DMS53 treated with DMSO at 0.1 percent for 48 hours (cell line): Measurements from ENCODE around the gene CDH13.

ENCODE experiments used
- DNase-seq: peaks from one replicate; lab custom pipeline; 2025; ENCODE audit not compliant: unreplicated experiment; lab: John Stamatoyannopoulos, UW

The CDH13 gene

DNA sequence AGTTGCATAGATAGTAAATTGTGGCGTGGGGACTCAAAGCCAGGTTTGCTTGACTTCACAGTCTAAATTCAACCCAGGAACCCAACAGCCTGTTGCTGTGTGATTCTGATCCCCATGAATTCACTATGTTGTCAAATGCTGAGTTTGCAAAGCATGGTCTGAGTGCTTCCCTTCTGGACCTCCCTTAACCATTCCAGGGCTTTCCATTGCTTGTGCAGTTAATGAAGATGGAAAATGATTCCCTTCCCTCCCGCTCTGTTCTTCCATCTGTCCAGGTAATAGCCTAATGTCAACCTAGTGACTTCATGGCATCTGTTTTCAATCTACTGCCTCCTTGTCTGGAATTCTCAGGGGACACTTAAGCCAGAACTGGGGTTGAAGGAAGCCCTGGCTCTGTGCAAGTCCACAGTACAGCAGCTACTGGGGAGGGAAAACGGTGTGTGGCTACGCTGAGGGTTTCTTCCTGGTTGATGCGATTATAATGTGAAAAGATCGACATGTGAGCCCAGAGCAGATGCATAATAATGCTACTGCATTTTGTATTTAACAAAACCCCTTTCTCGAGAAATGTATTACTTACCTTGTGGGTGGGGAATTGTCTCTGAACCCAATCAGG is 206.7 kb downstream of the CDH13 start:
- no peak for DNase-seq

GRCh38 chr16:82834151-82834815 is 207.5 kb downstream of the CDH13 start:
- no peak for DNase-seq

GRCh38 chr16:82835487-82836155 is 208.9 kb downstream of the CDH13 start:
- no peak for DNase-seq

DNA sequence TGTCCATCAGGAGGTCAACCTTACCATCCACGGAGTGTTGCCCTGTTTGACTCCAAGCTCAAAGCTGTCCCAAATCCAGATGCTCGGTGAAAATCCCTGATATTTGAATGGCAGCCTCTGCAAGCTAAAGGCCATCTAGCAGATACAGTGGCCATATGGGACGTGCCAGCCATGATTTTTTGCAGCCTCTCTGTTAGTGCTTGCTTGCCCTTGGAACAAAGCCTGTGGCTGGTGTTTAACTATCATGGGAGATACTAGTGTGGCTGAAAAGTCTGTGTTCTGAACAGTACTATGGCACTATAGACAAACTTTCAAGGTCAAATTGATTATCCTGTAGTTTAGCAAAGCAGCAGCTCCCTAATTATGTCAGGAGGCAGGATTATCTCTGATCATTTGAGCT is 214.3 kb downstream of the CDH13 start:
- no peak for DNase-seq

DNA sequence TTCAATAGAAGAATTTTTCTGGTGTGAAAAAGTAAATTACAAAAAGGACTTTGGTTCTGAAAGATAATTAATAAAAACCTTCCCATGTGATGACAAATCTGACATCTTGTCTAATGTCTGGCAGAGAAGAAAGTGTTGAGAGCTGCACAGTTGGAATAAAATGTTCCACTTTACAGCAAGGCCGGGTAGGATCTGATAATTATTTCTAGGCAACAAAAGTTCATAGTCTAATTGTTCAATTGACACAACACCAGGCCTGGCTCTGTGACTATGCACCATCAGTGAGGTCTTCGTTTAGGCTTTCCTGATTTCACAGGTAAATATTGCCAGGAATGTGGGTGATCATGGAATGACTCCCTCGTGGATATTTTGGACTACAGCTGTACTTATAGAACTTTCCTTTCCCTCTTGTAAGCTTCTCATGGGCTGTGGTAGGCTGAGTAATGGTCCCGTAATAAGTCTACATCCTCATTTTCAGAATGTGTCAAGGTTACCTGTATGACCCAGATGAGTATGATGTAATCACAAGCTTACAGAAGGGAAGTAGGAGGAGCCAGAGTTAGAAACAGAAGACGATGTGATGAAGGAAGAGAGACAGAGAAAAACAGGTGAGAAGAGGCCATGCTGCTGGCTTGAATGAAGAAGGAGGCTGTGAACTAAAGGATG is 217.0 kb downstream of the CDH13 start:
- no peak for DNase-seq

DNA sequence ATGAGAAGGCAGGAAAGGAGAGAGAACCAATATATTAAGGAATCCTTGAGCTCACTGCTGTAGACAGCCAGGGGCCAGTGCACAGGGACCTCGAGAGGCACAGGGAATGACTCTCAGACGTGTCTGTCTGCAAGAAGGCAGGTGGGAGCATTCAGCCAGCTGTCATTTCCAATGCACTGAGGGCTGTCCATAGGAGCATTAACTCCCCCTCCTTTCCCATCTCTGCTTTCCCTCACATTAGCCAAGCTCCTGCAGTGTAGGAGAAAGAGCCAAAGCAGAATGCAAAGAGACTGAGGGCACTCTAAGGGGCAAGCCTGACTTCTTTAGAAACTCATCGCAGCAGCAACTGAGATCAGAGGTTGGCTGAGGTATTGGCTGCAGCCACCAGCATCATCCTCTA is 218.3 kb downstream of the CDH13 start:
- DNase-seq, result no peak

GRCh38 chr16:82846806-82847205 is 220.0 kb downstream of the CDH13 start:
- no peak for DNase-seq

DNA sequence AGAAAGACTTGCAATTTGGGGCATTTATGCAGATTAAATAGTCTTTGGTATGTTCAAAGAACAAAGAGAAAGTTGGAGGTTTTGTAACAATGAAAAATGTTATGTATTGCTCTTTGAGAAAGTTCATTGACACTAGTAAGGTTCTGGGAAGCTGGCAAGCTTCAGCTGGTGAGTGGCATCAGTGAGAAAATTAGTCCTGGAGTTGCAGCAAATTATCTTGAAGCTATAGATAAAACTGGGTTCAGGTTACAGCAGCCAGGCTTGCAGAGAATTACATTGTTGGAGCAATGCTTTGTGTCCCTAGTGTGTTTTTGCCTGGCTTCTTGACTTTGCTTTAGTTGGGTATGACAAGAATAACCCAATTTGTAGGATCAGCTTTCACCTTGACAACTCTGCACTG is 221.2 kb downstream of the CDH13 start:
- no peak for DNase-seq

DNA sequence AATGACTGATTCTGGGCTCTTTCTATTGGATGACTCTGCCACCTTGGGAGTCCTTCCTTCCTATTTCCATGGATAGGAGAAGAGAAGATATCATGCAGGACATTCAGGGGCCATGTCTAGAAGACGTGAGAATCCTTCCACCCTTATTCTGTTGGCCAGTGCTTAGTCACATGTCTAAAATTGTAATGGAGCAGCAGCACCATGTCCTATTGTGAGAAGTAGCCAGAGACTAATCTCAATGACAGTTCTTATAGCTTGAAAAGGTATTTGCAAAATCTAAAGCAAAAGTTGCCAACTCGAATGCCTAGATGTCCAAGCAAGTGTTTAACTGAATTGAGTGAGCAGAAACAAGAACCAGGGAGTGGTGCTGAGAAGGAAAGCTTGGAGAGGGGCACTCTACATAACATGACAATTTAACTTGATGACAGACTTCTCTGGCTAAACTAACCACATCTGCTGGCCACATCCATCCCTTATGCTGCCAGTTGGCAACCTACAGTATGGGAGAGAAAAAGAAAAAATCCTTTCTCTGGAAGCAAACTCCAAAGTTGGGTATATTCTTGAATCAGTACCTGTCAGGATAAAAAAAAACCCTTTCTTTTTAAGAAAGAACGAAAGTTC is 225.7 kb downstream of the CDH13 start:
- DNase-seq, result no peak

DNA sequence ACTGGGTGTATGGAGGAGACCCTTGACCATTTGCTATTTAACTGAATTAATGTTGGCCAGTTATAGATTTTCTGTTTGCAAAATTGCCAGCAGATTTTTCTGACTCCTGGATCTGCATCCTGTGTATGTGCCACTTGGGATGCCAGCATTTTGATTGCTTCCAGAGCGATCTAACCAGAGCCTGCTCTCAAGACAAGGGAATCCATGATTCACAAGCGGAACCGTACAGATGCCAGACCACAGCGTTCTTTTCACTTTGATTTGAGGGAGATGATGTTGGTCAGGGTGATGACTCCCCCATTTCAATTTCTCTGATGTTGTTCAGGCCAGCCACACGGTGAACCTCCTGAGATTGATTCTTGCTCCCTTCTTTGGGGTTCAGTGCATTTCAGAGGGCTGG is 228.7 kb downstream of the CDH13 start:
- no peak for DNase-seq

- DNase-seq, result no peak
These were observed 231.1 kb downstream of the CDH13 start for GRCh38 chr16:82857693-82858365.

- DNase-seq, result no peak
These were observed 232.9 kb downstream of the CDH13 start for GRCh38 chr16:82859662-82860061.

DNA sequence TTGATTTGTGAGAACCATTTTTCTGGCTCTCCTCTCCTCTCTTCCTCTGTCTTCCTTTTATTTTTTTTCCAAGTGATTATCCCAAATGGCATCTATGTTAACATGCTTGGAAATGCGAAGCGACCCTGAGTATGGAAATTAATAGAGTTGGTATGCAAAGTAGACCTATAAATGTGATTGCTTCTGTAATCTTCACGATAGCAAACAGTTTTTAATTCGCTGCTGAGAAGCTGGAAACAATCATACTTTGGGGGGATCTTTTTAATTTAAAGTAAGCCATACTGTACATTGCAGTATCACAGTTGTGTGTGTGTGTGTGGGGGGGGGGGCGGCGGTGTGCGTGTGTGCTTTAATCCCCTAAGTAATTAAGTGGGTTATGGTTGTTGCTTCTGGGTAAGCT is 233.3 kb downstream of the CDH13 start:
- DNase-seq, result no peak

DNA sequence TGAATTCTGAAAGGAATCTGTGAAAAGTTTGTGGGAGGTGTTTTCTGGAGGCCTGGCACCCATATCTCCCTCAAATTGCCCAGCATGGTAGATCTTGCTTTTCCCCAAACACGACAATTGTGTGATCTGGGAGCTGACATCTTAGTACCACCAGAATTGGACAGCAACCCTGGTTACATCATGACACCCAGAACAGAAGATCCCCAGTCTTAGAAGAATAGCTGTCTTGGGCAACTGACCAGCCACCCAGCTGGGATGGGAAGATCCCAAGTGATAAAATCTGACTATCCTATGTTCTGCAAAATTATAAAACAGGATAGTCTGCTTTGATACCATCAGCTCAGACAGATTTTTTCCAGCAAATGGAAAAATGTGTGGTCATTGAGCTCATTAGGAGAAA is 235.3 kb downstream of the CDH13 start:
- DNase-seq, result no peak

DNA sequence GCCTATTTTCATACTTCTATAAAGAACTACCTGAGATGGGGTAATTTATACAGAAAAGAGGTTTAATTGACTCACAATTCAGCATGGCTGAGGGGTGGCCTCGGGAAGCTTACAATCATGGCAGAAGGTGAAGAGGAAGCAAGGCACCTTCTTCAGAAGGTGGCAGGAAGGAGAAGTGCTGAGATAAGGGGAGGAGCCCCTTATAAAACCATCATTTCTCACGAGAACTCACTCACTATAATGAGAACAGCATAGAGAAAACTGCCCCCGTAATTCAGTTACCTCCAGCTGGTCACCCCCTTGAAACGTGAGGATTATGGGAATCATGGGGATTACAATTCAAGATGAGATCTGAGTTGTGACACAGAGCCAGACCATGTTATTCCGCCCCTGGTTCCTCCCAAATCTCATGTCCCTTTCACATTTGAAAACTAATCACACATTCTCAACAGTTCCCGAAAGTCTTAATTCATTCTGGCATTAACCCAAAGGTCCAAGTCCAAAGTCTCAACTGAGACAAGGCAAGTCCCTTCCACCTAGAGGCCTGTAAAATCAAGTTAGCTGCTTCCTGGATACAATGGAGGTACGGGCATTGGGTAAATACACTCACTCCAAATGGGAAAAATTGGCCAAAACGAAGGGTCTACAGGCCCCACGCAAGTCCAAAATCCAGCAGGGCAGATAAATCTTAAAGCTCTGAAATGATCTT is 237.7 kb downstream of the CDH13 start:
- DNase-seq, result no peak

DNA sequence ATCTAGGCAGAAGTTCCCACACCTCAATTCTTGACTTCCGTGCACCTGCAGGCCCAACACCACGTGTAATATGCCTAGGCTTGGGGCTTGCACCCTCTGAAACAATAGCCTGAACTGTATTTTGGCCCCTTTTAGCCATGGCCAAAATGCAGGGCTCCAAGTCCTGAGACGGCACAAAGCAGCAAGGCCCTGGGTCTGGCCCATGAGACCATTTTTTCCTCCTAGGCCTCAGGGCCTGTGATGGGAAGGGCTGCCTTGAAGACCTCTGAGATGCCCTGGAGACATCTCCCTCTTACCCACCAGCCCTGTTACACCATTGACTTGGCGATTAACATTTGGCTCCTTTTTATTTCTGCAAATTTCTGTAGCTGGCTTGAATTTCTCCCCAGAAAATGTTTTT is 238.6 kb downstream of the CDH13 start:
- DNase-seq, result no peak

- DNase-seq, result no peak
These were observed 240.7 kb downstream of the CDH13 start for GRCh38 chr16:82867485-82867884.

GRCh38 chr16:82874271-82874670 is 247.5 kb downstream of the CDH13 start:
- no peak for DNase-seq

GRCh38 chr16:82874672-82875071 is 247.9 kb downstream of the CDH13 start:
- DNase-seq, result no peak

- no peak for DNase-seq
These were observed 250.2 kb downstream of the CDH13 start for GRCh38 chr16:82876951-82877350.
